Right atrium auricular region (tissue), 2 donors: ENCODE measurements around the gene CACNA1H. TPM values are rescaled to one million over a fixed set of nuclear protein-coding genes. Genes with fewer than 3 reads are reported as not detected.

Experiments
- DNase-seq: peaks from one replicate; pipeline ENCODE4 v3.0.0-alpha.2; 2019; ENCODE audit warnings: low spot score
- H3K27ac ChIP-seq, 2 donors: fragments of 200-600 bp; sonication (generic); 1 replicate in 1 of 2; 2 replicates in 1 of 2; pipeline ENCODE4 v1.5.1; 2016 to 2019
- H3K27me3 ChIP-seq, 2 donors: fragments of 200-600 bp; sonication (generic); one replicate each; pipeline versions ENCODE4 v1.5.1 to v1.6.0; 2017 to 2019
- H3K36me3 ChIP-seq: fragments of 200-600 bp; sonication (generic); one replicate; pipeline ENCODE4 v1.5.1; 2016
- H3K4me1 ChIP-seq, 2 donors: fragments of 200-600 bp; sonication (generic); one replicate each; pipeline versions ENCODE4 v1.5.1 to v1.6.0; 2017 to 2019
- H3K4me3 ChIP-seq, 2 donors: fragments of 200-600 bp; sonication (generic); 1 replicate in 1 of 2; 2 replicates in 1 of 2; pipeline ENCODE4 v1.5.1; 2017 to 2019; ENCODE audit warnings: mild to moderate bottlenecking in 1 of 2, moderate library complexity in 1 of 2
- H3K9me3 ChIP-seq, 2 donors: fragments of 200-600 bp; sonication (generic); one replicate each; pipeline ENCODE4 v1.5.1; 2019
- total RNA-seq, 2 donors: library from RNA; depleted of rRNA; stranded (reverse); fragments of >200 nt; gene quantifications; one replicate each; pipeline ENCODE4 v1.1.0, GENCODE V29; 2016
- TF ChIP-seq, protein P1 (sequence below), 2 donors: fragments of 200-600 bp; sonication (generic); IDR thresholded peaks; one replicate each; pipeline ENCODE4 v1.5.1; 2019; ENCODE audit warnings: antibody characterized with exemption in 2 of 2

The CACNA1H gene
- total RNA-seq, 2 donors from 2014 or later = 7.0 to 9.4 TPM

DNA sequence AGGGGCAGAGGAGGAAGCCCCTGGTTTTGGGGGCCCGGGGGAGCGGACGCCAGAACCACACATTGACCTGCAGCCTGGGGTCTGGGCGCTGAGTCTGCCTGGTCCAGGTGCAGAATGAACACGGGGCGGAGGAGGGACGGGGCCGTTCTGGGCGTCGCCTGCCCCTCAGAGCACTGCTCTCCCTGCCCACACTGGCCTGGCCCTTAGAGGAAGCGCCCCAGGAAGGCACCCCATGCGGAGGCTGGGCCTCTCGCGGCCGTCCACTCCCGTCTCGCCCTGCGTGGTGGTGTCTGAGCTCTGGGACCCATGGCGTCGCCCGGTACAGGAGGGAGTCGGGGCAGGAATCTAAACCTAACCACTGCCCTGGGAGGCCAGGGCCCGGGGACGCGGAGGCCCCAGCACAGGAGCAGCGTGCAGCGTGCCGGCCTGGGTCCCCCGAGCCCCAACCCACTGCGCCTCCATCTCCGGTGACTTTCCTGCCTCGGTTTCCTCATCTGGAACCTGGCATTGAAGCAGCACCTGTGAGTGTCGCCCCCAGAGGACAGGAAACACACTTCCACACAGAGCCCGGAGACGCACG lies 107.3 kb downstream of the CACNA1H start:
- H3K9me3 ChIP-seq = no peaks in the 10 kb centered on the region
- H3K4me3 ChIP-seq = no peak overlapping the region
- no peaks in the 10 kb centered on the region for H3K36me3 ChIP-seq
- DNase-seq = no peak
- H3K27ac ChIP-seq = no peak overlapping the region
- TF ChIP-seq, protein P1, sequence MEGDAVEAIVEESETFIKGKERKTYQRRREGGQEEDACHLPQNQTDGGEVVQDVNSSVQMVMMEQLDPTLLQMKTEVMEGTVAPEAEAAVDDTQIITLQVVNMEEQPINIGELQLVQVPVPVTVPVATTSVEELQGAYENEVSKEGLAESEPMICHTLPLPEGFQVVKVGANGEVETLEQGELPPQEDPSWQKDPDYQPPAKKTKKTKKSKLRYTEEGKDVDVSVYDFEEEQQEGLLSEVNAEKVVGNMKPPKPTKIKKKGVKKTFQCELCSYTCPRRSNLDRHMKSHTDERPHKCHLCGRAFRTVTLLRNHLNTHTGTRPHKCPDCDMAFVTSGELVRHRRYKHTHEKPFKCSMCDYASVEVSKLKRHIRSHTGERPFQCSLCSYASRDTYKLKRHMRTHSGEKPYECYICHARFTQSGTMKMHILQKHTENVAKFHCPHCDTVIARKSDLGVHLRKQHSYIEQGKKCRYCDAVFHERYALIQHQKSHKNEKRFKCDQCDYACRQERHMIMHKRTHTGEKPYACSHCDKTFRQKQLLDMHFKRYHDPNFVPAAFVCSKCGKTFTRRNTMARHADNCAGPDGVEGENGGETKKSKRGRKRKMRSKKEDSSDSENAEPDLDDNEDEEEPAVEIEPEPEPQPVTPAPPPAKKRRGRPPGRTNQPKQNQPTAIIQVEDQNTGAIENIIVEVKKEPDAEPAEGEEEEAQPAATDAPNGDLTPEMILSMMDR (IDR thresholded peaks at IDR 0.05) = no peak
- peaks cover 8 to 9% of the 10 kb centered on the region in 2 donors for H3K27me3 ChIP-seq
- no peaks in the 10 kb centered on the region for H3K4me1 ChIP-seq

DNA sequence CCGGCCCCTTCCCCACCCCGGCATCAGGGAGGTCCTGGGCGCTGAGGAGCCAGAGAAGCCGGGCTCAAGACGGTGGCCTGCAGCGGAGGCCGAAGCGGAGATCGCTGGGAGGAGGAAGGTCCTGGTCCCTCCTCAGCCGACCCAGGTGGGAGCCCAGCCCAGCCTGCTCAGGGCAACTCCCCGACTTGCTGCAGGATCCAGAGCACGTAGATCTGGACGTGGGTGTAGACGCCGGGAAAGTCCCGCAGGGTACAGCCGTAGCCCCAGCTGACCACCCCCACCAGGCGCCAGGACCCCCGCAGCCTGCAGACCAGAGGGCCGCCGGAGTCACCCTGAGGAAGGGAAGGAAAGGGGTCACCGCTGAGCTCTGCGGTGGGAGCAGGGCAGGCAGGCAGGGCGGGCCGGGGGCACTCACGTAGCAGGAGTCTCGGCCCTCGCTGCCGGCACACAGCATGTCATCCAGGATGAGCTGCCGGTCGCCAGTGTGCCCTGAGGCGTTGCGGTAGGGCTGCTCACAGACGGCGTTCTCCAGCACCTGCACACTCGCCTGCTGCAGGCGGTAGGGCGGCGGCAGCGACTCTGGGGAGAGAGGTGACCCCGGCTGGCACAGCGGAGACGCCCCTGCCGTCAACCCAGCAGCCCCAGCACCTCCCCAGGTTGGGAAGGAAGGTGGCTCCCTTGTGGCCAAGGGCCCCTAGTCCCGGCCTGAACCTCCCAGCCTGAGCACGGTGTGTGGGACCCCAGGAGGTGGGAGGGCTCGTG lies 108.4 kb downstream of the CACNA1H start:
- H3K4me1 ChIP-seq = no peaks in the 10 kb centered on the region
- no peak for DNase-seq
- TF ChIP-seq, protein P1 (IDR thresholded peaks at IDR 0.05) = no peak

DNA sequence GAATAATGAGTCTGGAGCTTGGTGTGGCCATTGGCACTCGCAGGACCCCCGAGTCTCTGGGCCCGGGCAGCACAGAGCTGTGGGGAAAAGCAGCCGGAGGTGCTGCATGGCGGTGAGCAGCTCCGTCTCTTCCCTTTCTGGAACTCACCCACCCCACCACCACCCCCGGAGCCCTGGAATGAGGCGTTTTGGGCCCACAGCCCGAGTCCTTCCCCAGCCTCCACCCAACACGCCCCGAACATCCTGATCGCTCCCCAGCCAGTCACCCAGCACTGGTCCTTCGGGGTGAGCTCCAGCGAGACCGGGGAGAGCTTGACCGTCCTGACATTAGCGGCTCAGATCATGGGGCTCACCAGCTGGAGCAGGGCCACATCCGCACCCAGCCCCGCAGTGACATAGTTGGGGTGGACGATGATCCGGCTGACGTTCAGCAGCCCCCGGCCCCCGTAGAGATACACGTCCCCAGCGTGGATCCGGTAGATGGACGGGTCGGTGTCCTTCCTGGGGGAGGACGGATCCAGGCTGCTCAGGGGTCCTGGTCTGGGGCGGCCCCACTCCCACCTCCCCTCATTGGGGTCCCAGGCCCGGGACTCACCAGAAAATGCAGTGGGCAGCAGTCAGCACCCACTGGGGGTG lies 109.4 kb downstream of the CACNA1H start:
- no peak for DNase-seq

More for the DNA sequence above, 108.4 kb downstream of the CACNA1H start:
- H3K4me3 ChIP-seq = no peak overlapping the region
- peaks cover 8 to 9% of the 10 kb centered on the region in 2 donors for H3K27me3 ChIP-seq
- H3K27ac ChIP-seq = no peak overlapping the region
- H3K36me3 ChIP-seq = no peaks in the 10 kb centered on the region
- no peaks in the 10 kb centered on the region for H3K9me3 ChIP-seq

DNA sequence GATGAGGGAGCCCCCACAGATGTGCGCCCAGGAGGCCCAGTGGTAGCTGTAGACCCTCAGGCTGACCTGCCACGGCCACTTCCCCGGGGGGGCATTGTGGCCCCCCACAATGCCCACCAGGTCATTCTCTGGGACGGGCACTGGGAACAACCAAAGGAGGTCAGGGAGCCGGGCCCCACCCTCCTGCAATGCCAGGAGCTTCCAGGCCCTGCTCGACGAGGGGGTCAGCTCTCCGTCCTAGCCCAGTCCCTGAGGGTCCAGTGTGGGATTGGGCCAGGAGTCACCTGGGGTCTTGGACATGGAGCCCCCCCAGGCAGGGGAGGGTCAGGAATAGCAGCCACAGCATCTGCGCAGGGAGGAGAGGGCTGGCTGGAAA lies 109.9 kb downstream of the CACNA1H start:
- DNase-seq = no peak
- TF ChIP-seq, protein P1 (IDR thresholded peaks at IDR 0.05) = no peak

More for the DNA sequence above, 109.4 kb downstream of the CACNA1H start:
- no peaks in the 10 kb centered on the region for H3K9me3 ChIP-seq
- H3K4me1 ChIP-seq = no peaks in the 10 kb centered on the region
- H3K27ac ChIP-seq = no peak overlapping the region
- TF ChIP-seq, protein P1 (IDR thresholded peaks at IDR 0.05) = no peak
- no peak overlapping the region for H3K4me3 ChIP-seq
- no peaks in the 10 kb centered on the region for H3K36me3 ChIP-seq
- peaks cover 8 to 9% of the 10 kb centered on the region in 2 donors for H3K27me3 ChIP-seq

DNA sequence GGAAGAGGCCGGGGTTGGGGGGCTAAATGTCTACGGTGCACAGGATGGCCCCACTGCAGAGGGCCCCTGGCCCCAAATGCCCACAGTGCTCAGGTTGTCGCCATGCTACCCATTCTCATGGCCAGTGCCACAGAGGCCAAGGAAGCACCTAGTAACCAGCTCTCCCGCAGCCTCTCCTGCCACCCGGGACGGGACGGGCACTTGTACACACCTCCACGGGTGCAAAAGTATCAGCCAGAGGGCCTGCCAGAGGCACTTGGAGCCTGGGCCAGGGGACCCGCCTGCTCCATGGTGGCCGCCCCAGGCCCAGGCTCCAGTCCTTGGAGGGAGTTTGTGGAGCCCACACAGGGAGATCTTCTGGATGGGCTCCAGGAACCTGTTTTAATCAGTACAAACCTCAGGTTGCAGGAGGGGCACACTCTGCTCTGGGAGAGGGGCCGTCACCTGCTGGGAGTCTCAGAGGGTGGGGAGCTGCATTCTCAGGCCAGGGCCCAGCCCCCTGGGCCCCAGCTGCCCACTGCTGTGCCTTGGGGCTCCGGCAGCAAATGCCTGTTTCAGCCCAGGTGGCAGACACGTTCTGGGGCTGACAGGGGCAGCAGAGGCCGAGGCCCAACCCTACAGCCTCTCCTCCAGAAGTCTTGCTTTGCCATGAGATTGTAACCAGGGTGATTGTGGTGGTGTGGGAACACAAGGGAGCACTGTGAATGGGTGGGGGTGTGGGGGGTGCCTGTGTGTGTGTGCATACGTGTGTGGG lies 110.9 kb downstream of the CACNA1H start:
- Histone ChIP-seq H3K4me3 (no peak overlapping the region), H3K27me3 (peaks cover 0 to 8% of the 10 kb centered on the region in 2 donors), H3K9me3 (no peaks in the 10 kb centered on the region), H3K27ac (no peak overlapping the region), H3K36me3 (no peaks in the 10 kb centered on the region), H3K4me1 (no peaks in the 10 kb centered on the region)
- TF ChIP-seq, protein P1 (IDR thresholded peaks at IDR 0.05) = no peak
- DNase-seq = no peak

More for the DNA sequence above, 109.9 kb downstream of the CACNA1H start:
- no peak overlapping the region for H3K4me3 ChIP-seq
- no peaks in the 10 kb centered on the region for H3K4me1 ChIP-seq
- H3K27me3 ChIP-seq = peaks cover 4 to 8% of the 10 kb centered on the region in 2 donors
- H3K27ac ChIP-seq = no peak overlapping the region
- no peaks in the 10 kb centered on the region for H3K9me3 ChIP-seq
- no peaks in the 10 kb centered on the region for H3K36me3 ChIP-seq
